DOHH2 (cell line): ENCODE measurements around the gene MYEF2.

Experiments
- H3F3A ChIP-seq: fragments of 200-600 bp; sonication (generic), shearing (Covaris generic); 2 replicates; pipeline ENCODE4 v1.6.0; 2016; ENCODE audit warnings: antibody characterized with exemption, mild to moderate bottlenecking; ENCODE audit not compliant: control insufficient read depth, insufficient read depth
- H3K27ac ChIP-seq: fragments of 200-600 bp; sonication (generic); 2 replicates; pipeline ENCODE4 v1.5.1; 2014; ENCODE audit warnings: low read depth, mild to moderate bottlenecking, low read length, moderate library complexity
- H3K27me3 ChIP-seq: fragments of 200-600 bp; sonication (generic); 2 replicates; pipeline ENCODE4 v1.6.1; 2014; ENCODE audit warnings: mild to moderate bottlenecking, low read length, mixed read lengths; ENCODE audit not compliant: control insufficient read depth
- H3K36me3 ChIP-seq: fragments of 200-600 bp; sonication (generic); 2 replicates; pipeline ENCODE4 v1.6.1; 2014; ENCODE audit warnings: mild to moderate bottlenecking, low read length, moderate library complexity, mixed read lengths; ENCODE audit not compliant: control insufficient read depth
- H3K4me1 ChIP-seq: fragments of 200-600 bp; sonication (generic); 2 replicates; pipeline ENCODE4 v1.6.1; 2014; ENCODE audit warnings: mild to moderate bottlenecking, low read length, mixed read lengths; ENCODE audit not compliant: control insufficient read depth
- H3K4me2 ChIP-seq: fragments of 200-600 bp; sonication (generic); 2 replicates; pipeline ENCODE4 v1.6.0; 2014; ENCODE audit warnings: mild to moderate bottlenecking, low read length, moderate library complexity
- H3K4me3 ChIP-seq: fragments of 200-600 bp; sonication (generic); 2 replicates; pipeline ENCODE4 v1.5.1; 2014; ENCODE audit warnings: mild to moderate bottlenecking, low read length, mixed read lengths
- H3K79me2 ChIP-seq: fragments of 200-600 bp; sonication (generic); 2 replicates; pipeline ENCODE4 v1.6.1; 2014; ENCODE audit warnings: mild to moderate bottlenecking, low read length, mixed read lengths; ENCODE audit not compliant: control insufficient read depth
- H3K9me2 ChIP-seq: fragments of 200-600 bp; sonication (generic); replicated peaks from 2 replicates; pipeline ENCODE4 v1.6.1; 2014; ENCODE audit warnings: mild to moderate bottlenecking, low read length, mixed read lengths; ENCODE audit not compliant: control insufficient read depth
- H3K9me3 ChIP-seq: fragments of 200-600 bp; sonication (generic); 2 replicates; pipeline ENCODE4 v1.6.1; 2014; ENCODE audit warnings: antibody characterized with exemption, low read length, mixed read lengths; ENCODE audit not compliant: control insufficient read depth, insufficient read depth
- H4K20me1 ChIP-seq: fragments of 200-600 bp; sonication (generic); 2 replicates; pipeline ENCODE4 v1.6.0; 2014; ENCODE audit warnings: low read depth, mild to moderate bottlenecking, antibody characterized with exemption, low read length, moderate library complexity; ENCODE audit not compliant: control insufficient read depth, insufficient read depth
- EZH2phosphoT487 ChIP-seq: fragments of 200-600 bp; sonication (generic); IDR thresholded peaks from 2 replicates; pipeline ENCODE4 v1.6.1; 2017; ENCODE audit warnings: borderline replicate concordance, mild to moderate bottlenecking, antibody characterized with exemption, low read length, moderate library complexity, mixed read lengths
- TF ChIP-seq, protein P1 (sequence below): fragments of 200-600 bp; sonication (generic); IDR thresholded peaks from one replicate; pipeline ENCODE4 v1.5.1; 2014; ENCODE audit warnings: antibody characterized with exemption, mild to moderate bottlenecking, low read depth, low read length; ENCODE audit not compliant: poor library complexity, severe bottlenecking

MYEF2 gene

DNA sequence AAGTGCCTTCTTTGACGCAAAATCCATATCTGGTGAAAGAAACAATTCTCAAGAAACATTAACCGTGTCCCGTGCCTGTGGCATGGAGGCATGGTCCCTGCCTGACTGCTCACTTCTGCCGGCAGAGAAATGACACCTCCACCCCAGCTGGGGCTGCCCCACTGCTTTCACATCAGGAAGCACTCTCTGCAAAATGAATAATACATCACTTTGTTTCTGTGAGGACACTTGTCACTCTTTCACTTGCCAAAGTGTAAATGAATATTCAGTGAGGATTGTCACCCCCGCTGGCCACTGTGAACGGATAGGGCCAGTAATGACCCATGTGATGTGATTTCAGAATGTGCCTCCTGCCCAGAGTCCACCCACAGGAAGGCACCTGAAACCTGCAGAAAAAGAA lies 88.4 kb downstream of the MYEF2 start:
- H3K27ac ChIP-seq, result no peak overlapping the region
- 0 out of 2 replicates have a peak, but pooled peaks cover 3% of the 10 kb centered on the region for H3K27me3 ChIP-seq
- no peaks in the 10 kb centered on the region for H3K9me3 ChIP-seq

DNA sequence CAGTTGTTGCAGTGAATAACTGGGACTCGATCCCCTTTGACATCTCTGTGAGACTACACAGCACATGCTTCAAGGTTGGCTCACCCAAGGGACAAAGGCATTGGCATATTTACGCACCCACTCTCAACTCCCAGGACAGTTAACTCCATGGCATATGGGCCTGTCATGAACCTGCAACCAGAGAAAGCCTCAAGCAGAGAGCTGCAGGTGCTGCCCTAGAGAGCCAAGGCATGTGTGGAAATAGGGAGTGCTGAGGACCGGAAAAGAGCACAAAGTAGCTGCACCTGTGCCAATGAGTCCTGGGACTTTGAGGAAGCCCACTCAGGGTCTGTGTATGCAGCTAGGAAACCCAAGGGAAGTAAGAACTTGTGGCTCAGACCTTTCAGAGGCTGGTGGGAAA lies 90.3 kb downstream of the MYEF2 start:
- H3K27me3 ChIP-seq, result 0 out of 2 replicates have a peak, but pooled peaks cover 3% of the 10 kb centered on the region
- H3K4me3 ChIP-seq, result no peak overlapping the region
- no peaks in the 10 kb centered on the region for H4K20me1 ChIP-seq
- no peaks in the 10 kb centered on the region for H3K9me2 ChIP-seq
- no peak overlapping the region for H3K27ac ChIP-seq
- H3K4me2 ChIP-seq, result no peak overlapping the region
- H3K9me3 ChIP-seq, result no peaks in the 10 kb centered on the region
- TF ChIP-seq EZH2phosphoT487, result no peak
- TF ChIP-seq, protein P1, sequence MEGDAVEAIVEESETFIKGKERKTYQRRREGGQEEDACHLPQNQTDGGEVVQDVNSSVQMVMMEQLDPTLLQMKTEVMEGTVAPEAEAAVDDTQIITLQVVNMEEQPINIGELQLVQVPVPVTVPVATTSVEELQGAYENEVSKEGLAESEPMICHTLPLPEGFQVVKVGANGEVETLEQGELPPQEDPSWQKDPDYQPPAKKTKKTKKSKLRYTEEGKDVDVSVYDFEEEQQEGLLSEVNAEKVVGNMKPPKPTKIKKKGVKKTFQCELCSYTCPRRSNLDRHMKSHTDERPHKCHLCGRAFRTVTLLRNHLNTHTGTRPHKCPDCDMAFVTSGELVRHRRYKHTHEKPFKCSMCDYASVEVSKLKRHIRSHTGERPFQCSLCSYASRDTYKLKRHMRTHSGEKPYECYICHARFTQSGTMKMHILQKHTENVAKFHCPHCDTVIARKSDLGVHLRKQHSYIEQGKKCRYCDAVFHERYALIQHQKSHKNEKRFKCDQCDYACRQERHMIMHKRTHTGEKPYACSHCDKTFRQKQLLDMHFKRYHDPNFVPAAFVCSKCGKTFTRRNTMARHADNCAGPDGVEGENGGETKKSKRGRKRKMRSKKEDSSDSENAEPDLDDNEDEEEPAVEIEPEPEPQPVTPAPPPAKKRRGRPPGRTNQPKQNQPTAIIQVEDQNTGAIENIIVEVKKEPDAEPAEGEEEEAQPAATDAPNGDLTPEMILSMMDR, result no peak
- no peaks in the 10 kb centered on the region for H3F3A ChIP-seq
- no peaks in the 10 kb centered on the region for H3K79me2 ChIP-seq
- H3K4me1 ChIP-seq, result no peaks in the 10 kb centered on the region
- H3K36me3 ChIP-seq, result no peaks in the 10 kb centered on the region

More for the DNA sequence above, 88.4 kb downstream of the MYEF2 start:
- H3F3A ChIP-seq, result no peaks in the 10 kb centered on the region
- H3K4me1 ChIP-seq, result no peaks in the 10 kb centered on the region
- H3K36me3 ChIP-seq, result no peaks in the 10 kb centered on the region
- no peaks in the 10 kb centered on the region for H4K20me1 ChIP-seq
- no peak overlapping the region for H3K4me3 ChIP-seq
- no peak overlapping the region for H3K4me2 ChIP-seq
- TF ChIP-seq, protein P1, result no peak
- no peak for TF ChIP-seq EZH2phosphoT487
- no peaks in the 10 kb centered on the region for H3K79me2 ChIP-seq
- no peaks in the 10 kb centered on the region for H3K9me2 ChIP-seq

DNA sequence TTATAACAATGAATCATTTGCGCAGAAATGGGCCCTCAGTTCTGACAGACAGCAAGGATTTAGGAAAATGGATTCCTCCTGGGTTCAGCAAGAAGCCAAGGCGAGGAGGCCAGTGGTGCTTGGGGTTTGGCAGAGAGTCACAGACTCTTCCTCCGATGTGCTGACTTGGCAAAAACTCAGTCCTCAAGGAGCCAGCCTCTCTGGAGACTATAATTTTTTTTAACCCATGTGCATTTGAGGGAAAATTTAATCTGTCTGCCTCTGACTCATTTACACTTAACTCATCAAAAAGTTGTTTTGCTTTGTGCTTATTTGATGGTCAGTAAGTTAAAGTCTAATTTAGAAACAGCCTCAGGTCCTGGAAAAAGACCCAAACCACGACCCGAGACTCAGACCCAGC lies 91.5 kb downstream of the MYEF2 start:
- no peaks in the 10 kb centered on the region for H3K36me3 ChIP-seq
- 0 out of 2 replicates have a peak, but pooled peaks cover 3% of the 10 kb centered on the region for H3K27me3 ChIP-seq
- no peak overlapping the region for H3K4me3 ChIP-seq
- TF ChIP-seq, protein P1, result no peak
- TF ChIP-seq EZH2phosphoT487, result no peak
- H3F3A ChIP-seq, result no peaks in the 10 kb centered on the region
- H3K79me2 ChIP-seq, result no peaks in the 10 kb centered on the region
- no peak overlapping the region for H3K4me2 ChIP-seq
- H4K20me1 ChIP-seq, result no peaks in the 10 kb centered on the region
- no peaks in the 10 kb centered on the region for H3K4me1 ChIP-seq
- no peaks in the 10 kb centered on the region for H3K9me2 ChIP-seq
- H3K27ac ChIP-seq, result no peak overlapping the region
- no peaks in the 10 kb centered on the region for H3K9me3 ChIP-seq
